Gastroesophageal sphincter (tissue), 4 donors: ENCODE measurements around the gene C8A. TPM values are rescaled to one million over a fixed set of nuclear protein-coding genes. Genes with fewer than 3 reads are reported as not detected.

Experiments used
- ATAC-seq: fragments of 150-250 bp; one replicate; pipeline ENCODE4 v1.9.1; 2016; ENCODE audit warnings: mild to moderate bottlenecking, moderate library complexity
- H3K27ac ChIP-seq, 4 donors: fragments of 200-600 bp; sonication (generic) in 3 of 4; 1 replicate in 3 of 4; 2 replicates in 1 of 4; pipeline ENCODE4 v1.5.1; 2016 to 2019
- H3K27me3 ChIP-seq: fragments of 200-600 bp; sonication (generic); one replicate; pipeline ENCODE4 v1.5.1; 2019
- H3K36me3 ChIP-seq, 2 donors: fragments of 200-600 bp; sonication (generic); one replicate each; pipeline ENCODE4 v1.5.1; 2019; ENCODE audit warnings: control low read depth in 1 of 2
- H3K4me1 ChIP-seq, 3 donors: fragments of 200-600 bp; sonication (generic); 1 replicate in 2 of 3; 2 replicates in 1 of 3; pipeline ENCODE4 v1.5.1; 2016 to 2019; ENCODE audit warnings: control low read depth in 2 of 3
- H3K4me3 ChIP-seq, 2 donors: fragments of 200-600 bp; sonication (generic); one replicate each; pipeline ENCODE4 v1.5.1; 2019; ENCODE audit warnings: mild to moderate bottlenecking in 1 of 2, moderate library complexity in 1 of 2
- H3K9me3 ChIP-seq, 3 donors: fragments of 200-600 bp; sonication (generic); one replicate each; pipeline ENCODE4 v1.5.1; 2017 to 2019; ENCODE audit warnings: control low read depth in 2 of 3
- CTCF ChIP-seq, 4 experiments: fragments of 200-600 bp in 2 of 4; fragments of 450-650 bp in 2 of 4; sonication (generic) in 1 of 4; IDR thresholded peaks; one replicate each; pipeline ENCODE4 v1.5.1; 2017 to 2019; ENCODE audit warnings: antibody characterized with exemption in 4 of 4, mild to moderate bottlenecking in 2 of 4, moderate library complexity in 2 of 4
- EP300 ChIP-seq: sonication (generic); formaldehyde crosslinking; IDR thresholded peaks from one replicate; pipeline ENCODE4 v1.6.1; 2017; ENCODE audit warnings: antibody characterized with exemption, mild to moderate bottlenecking
- POLR2A ChIP-seq, 2 donors: fragments of 450-650 bp; IDR thresholded peaks; one replicate each; pipeline ENCODE4 v1.6.1; 2017; ENCODE audit warnings: antibody characterized with exemption in 2 of 2, mild to moderate bottlenecking in 2 of 2, moderate library complexity in 1 of 2
- POLR2AphosphoS5 ChIP-seq: sonication (generic); formaldehyde crosslinking; IDR thresholded peaks from one replicate; pipeline ENCODE4 v1.6.1; 2017; ENCODE audit warnings: antibody characterized with exemption
- WGBS, 2 donors: methylation state at CpG; one replicate each; pipeline ENCODE4 v1.1.5; 2018; ENCODE audit warnings: low coverage in 1 of 2; 5-methylcytosine and 5-hydroxymethylcytosine counted together
- total RNA-seq, 4 donors: library from RNA; depleted of rRNA; stranded (reverse); fragments of >200 nt; gene quantifications; one replicate each; pipeline ENCODE4 v1.1.0, GENCODE V29; 2016

C8A gene
- total RNA-seq, 4 donors from 2014 or later = not detected

DNA sequence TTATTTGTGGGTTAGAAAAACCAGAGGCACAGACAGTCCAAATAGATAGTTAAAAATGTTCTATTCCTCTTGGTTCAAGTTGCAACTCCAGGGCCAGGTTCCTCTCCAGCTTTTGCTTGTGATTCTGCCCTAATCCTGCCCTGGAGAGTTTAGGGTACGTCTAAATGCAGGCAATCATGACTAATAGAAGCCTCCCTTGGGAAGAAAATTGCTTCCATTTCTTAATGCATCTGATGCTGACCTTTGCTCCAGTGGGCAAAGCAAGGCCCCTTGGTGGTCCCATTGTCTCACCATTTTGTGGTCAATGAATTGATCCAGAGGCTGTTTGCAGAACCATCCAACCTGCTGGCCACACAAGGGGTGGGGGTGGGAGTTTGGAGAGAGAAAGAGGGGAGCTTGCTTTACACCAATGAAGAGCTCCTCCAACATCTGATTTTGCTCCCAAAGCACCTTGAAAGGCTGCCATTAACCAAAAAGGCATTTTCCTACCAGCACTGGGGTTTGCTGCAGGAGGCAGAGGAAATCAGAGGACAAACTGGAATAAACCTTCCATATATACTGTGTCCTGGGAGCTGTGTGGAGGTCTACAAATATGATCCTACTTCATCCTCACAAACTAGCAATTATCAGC lies 79.9 kb downstream of the C8A start:
- no peak overlapping the region for H3K27ac ChIP-seq
- no peak overlapping the region for H3K4me3 ChIP-seq
- TF ChIP-seq CTCF (IDR thresholded peaks at IDR 0.05) (no peak), POLR2AphosphoS5 (no peak), EP300 (no peak), POLR2A (IDR thresholded peaks at IDR 0.05) (no peak)
- H3K36me3 ChIP-seq = no peaks in the 10 kb centered on the region
- no peak for ATAC-seq
- peaks cover 5% of the 10 kb centered on the region for H3K27me3 ChIP-seq
- no peaks in the 10 kb centered on the region for H3K9me3 ChIP-seq
- 27% methylated on average over 1 of the region's 1 CpG; no CpG with 5 or more reads in 1 of the 2 donors for WGBS, 2 donors
- no peaks in the 10 kb centered on the region for H3K4me1 ChIP-seq

- no peak overlapping the region for H3K27ac ChIP-seq
- no peaks in the 10 kb centered on the region for H3K9me3 ChIP-seq
- no peak overlapping the region for H3K4me3 ChIP-seq
- WGBS, 2 donors = 90 to 100% methylated on average over 2 of the region's 2 CpGs
- no peaks in the 10 kb centered on the region for H3K36me3 ChIP-seq
- no peaks in the 10 kb centered on the region for H3K4me1 ChIP-seq
- peaks cover 5% of the 10 kb centered on the region for H3K27me3 ChIP-seq
- no peak for ATAC-seq
- no peak for TF ChIP-seq POLR2AphosphoS5
- no peak for TF ChIP-seq POLR2A (IDR thresholded peaks at IDR 0.05)
- TF ChIP-seq CTCF (IDR thresholded peaks at IDR 0.05) = no peak
- no peak for TF ChIP-seq EP300
Measured at GRCh38 chr1:56938646-56939045, 84.0 kb downstream of the C8A start.

DNA sequence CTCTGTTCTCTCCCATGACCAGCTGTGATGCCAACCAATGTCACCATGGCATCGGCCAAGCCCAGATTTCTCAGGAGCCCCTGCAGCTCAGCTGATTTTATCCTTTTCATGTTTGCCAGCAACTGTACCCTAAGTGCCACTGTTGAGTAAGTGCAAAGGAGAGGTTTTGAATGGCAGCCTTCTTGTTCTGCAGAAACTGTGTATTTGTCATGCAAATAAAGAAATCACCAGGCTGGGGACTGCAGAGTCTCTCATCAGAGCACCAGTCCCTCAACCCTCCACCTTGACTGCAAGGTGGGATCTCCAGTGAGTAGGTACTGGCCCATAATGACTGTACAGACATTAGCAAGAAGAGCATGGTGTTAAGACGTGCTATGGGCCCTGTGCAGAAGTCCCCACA lies 84.6 kb downstream of the C8A start:
- no peak for TF ChIP-seq CTCF (IDR thresholded peaks at IDR 0.05)
- no peak for TF ChIP-seq EP300
- Histone ChIP-seq H3K4me3 (no peak overlapping the region), H3K4me1 (no peaks in the 10 kb centered on the region), H3K9me3 (no peaks in the 10 kb centered on the region), H3K27ac (no peak overlapping the region), H3K36me3 (no peaks in the 10 kb centered on the region), H3K27me3 (peaks cover 5% of the 10 kb centered on the region)
- ATAC-seq = no peak
- 72 to 80% methylated on average over 2 of the region's 2 CpGs for WGBS, 2 donors

- Histone ChIP-seq H3K36me3 (no peaks in the 10 kb centered on the region), H3K4me1 (no peaks in the 10 kb centered on the region), H3K27ac (no peak overlapping the region), H3K9me3 (no peaks in the 10 kb centered on the region), H3K4me3 (no peak overlapping the region), H3K27me3 (peaks cover 5% of the 10 kb centered on the region)
- ATAC-seq = no peak
- TF ChIP-seq EP300 (no peak), CTCF (IDR thresholded peaks at IDR 0.05) (no peak), POLR2A (IDR thresholded peaks at IDR 0.05) (no peak), POLR2AphosphoS5 (no peak)
- 37 to 100% methylated on average over 1 of the region's 1 CpG for WGBS, 2 donors
Measured at GRCh38 chr1:56940039-56940438, 85.4 kb downstream of the C8A start.

- H3K4me1 ChIP-seq = no peaks in the 10 kb centered on the region
- H3K27me3 ChIP-seq = no peaks in the 10 kb centered on the region
- TF ChIP-seq EP300 = no peak
- no peak for TF ChIP-seq CTCF (IDR thresholded peaks at IDR 0.05)
- no peak for TF ChIP-seq POLR2A (IDR thresholded peaks at IDR 0.05)
- no peak for TF ChIP-seq POLR2AphosphoS5
- H3K9me3 ChIP-seq = no peaks in the 10 kb centered on the region
- no peak overlapping the region for H3K27ac ChIP-seq
- ATAC-seq = no peak
- no peak overlapping the region for H3K4me3 ChIP-seq
- H3K36me3 ChIP-seq = no peaks in the 10 kb centered on the region
- 80 to 100% methylated on average over 1 of the region's 1 CpG for WGBS, 2 donors
Measured at GRCh38 chr1:56948403-56949023, 93.9 kb downstream of the C8A start.
